NCI-H2081 (cell line): ENCODE results near the gene GATC.
A peak's percentile ranks its signal among the peaks of the same experiment; 100 is the strongest.
"Not testable (repeated sequence)": the region's sequence is repeated elsewhere in the genome, so short reads cannot be mapped to it uniquely, and the experiment has no call there.

Experiments used
- DNase-seq, 2 experiments: peaks; one replicate each; lab custom pipeline; 2025; lab: John Stamatoyannopoulos, UW

The GATC gene

GRCh38 chr12:120470150-120470784 is 24.0 kb downstream of the GATC start:
- no peak for DNase-seq

- DNase-seq, result no peak
Observed at GRCh38 chr12:120472521-120472920, 26.3 kb downstream of the GATC start.

GRCh38 chr12:120473807-120474615 is 27.8 kb downstream of the GATC start:
- DNase-seq, result no peak

GRCh38 chr12:120474616-120474960 is 28.3 kb downstream of the GATC start:
- DNase-seq, result peak in 1 of 2 experiments; percentile 9

GRCh38 chr12:120475643-120476042 is 29.4 kb downstream of the GATC start:
- no peak for DNase-seq

- no peak for DNase-seq
Observed at GRCh38 chr12:120479458-120479857, 33.2 kb downstream of the GATC start.

- DNase-seq, result no peak
Observed at GRCh38 chr12:120480211-120480610, 34.0 kb downstream of the GATC start.

- no peak for DNase-seq
Observed at GRCh38 chr12:120481022-120481767, 35.0 kb downstream of the GATC start.

GRCh38 chr12:120483621-120484020 is 37.4 kb downstream of the GATC start:
- DNase-seq, result no peak

- DNase-seq, result no peak
Observed at GRCh38 chr12:120485961-120486881, 40.0 kb downstream of the GATC start.

GRCh38 chr12:120487552-120487951 is 41.3 kb downstream of the GATC start:
- DNase-seq, result not testable (repeated sequence)

- DNase-seq, result no peak
Observed at GRCh38 chr12:120488057-120488640, 41.9 kb downstream of the GATC start.

- DNase-seq, result peak in 1 of 2 experiments; percentile 13
Observed at GRCh38 chr12:120489018-120489417, 42.8 kb downstream of the GATC start.

- no peak for DNase-seq
Observed at GRCh38 chr12:120490325-120490724, 44.1 kb downstream of the GATC start.

- DNase-seq, result no peak
Observed at GRCh38 chr12:120490833-120491512, 44.7 kb downstream of the GATC start.

- no peak for DNase-seq
Observed at GRCh38 chr12:120495186-120495730, 49.0 kb downstream of the GATC start.

GRCh38 chr12:120495731-120496412 is 49.6 kb downstream of the GATC start, which contains the start of gene DYNLL1:
Gene DYNLL1, plus strand, starts transcription at chr12:120496113. Its CDS starts 309 bp downstream, at chr12:120496422.
- peak; percentile 95 to 96 for DNase-seq

- peak; percentile 17 to 67 for DNase-seq
Observed at GRCh38 chr12:120496413-120497340, 50.4 kb downstream of the GATC start.
